Retinal pigment epithelial cell (primary cell): Measurements from ENCODE around the gene STX16.

Source experiments
- DNase-seq: peaks from one replicate; pipeline ENCODE4 v3.0.0-alpha.2; 2010; ENCODE audit warnings: low read depth
- H3K4me3 ChIP-seq: 2 replicates; pipeline ENCODE4 v1.5.1; 2011; ENCODE audit warnings: mild to moderate bottlenecking, low read length, control low read depth, moderate library complexity
- TF ChIP-seq, protein P1 (sequence below): conservative IDR thresholded peaks from 2 replicates; pipeline ENCODE4 v1.5.1; 2011; ENCODE audit warnings: low read depth, low read length, control low read depth, inconsistent platforms

The STX16 gene

GRCh38 chr20:58690396-58691135 is 39.5 kb downstream of the STX16 start:
- TF ChIP-seq, protein P1, sequence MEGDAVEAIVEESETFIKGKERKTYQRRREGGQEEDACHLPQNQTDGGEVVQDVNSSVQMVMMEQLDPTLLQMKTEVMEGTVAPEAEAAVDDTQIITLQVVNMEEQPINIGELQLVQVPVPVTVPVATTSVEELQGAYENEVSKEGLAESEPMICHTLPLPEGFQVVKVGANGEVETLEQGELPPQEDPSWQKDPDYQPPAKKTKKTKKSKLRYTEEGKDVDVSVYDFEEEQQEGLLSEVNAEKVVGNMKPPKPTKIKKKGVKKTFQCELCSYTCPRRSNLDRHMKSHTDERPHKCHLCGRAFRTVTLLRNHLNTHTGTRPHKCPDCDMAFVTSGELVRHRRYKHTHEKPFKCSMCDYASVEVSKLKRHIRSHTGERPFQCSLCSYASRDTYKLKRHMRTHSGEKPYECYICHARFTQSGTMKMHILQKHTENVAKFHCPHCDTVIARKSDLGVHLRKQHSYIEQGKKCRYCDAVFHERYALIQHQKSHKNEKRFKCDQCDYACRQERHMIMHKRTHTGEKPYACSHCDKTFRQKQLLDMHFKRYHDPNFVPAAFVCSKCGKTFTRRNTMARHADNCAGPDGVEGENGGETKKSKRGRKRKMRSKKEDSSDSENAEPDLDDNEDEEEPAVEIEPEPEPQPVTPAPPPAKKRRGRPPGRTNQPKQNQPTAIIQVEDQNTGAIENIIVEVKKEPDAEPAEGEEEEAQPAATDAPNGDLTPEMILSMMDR, result no peak
- H3K4me3 ChIP-seq, result no peak overlapping the region
- DNase-seq, result no peak

DNA sequence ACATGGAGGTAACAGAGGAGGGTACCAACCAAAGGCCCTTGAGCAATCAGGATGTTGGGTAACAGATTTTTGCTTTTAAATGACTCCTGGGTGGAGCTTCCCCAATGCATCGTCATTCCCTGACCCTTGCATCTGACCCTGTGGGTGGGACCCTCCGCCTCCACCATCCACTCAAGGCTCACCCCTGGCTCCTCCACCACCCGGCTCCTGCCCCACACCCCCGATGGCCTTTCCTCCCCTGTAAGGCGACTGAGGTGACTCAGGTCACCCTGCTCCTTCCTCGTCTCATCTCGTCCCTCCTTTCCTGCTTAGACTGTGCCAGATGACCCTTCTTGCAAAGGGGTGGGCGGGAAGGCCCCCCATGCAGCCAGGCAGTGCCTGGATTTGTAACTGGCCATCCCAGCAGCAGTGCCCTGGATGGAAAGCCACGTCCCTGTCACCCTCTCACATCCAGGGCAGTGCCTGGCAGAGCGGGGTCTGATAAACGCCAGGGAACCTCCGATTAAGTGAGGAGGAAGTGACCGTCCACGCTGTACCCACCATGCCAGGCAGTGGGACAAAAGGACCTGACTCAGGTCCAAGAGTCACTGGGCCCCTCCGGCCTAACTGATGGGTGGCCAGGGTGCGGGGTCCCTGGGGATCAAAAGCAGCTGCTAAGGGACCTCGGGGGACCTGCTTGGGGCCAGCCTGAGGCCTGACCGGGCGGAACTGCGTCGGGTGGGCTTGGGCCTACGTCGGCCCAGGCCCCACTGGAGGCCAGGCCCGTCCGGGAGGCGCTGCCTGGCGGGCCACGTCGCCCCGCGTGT is 40.9 kb downstream of the STX16 start:
- no peak for DNase-seq
- TF ChIP-seq, protein P1, result no peak
- H3K4me3 ChIP-seq, result no peak overlapping the region

DNA sequence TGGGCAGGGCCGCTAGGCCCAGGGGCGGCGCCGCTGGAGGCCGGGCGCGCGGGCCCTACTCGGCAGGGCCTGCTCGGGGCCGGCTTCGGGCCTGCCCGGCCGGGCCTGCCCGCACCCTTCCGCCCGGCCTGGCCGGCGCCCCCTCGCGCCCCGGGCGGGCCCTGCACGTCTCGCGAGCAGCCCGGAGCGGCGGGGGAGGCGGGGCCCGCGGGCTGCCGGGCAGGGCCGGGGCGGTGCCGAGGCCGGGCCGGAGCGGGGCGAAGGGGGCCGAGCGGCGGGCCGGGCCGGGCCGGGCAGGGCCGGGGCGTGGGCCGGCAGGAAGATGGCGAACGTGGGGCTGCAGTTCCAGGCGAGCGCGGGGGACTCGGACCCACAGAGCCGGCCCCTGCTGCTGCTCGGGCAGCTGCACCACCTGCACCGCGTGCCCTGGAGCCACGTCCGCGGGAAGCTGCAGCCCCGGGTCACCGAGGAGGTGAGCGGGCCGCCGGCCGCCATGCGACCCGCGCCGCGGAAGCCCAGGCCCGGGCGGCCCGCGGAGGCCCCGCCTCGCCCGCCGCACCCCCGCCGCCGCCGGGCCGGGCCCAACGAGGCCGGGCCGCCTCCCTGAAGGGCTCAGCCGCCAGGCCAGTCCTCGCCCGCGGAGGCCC is 41.6 kb downstream of the STX16 start, which contains the start of gene NPEPL1:
Gene NPEPL1 (plus strand): TSS at position 222 of the 647 bp plus-strand sequence. CDS start 101 bp downstream, at position 323.
- peak; percentile 17 for DNase-seq
- peak within 1 kb of the TSS; percentile 39 for H3K4me3 ChIP-seq
- TF ChIP-seq, protein P1, result peak; percentile 11

DNA sequence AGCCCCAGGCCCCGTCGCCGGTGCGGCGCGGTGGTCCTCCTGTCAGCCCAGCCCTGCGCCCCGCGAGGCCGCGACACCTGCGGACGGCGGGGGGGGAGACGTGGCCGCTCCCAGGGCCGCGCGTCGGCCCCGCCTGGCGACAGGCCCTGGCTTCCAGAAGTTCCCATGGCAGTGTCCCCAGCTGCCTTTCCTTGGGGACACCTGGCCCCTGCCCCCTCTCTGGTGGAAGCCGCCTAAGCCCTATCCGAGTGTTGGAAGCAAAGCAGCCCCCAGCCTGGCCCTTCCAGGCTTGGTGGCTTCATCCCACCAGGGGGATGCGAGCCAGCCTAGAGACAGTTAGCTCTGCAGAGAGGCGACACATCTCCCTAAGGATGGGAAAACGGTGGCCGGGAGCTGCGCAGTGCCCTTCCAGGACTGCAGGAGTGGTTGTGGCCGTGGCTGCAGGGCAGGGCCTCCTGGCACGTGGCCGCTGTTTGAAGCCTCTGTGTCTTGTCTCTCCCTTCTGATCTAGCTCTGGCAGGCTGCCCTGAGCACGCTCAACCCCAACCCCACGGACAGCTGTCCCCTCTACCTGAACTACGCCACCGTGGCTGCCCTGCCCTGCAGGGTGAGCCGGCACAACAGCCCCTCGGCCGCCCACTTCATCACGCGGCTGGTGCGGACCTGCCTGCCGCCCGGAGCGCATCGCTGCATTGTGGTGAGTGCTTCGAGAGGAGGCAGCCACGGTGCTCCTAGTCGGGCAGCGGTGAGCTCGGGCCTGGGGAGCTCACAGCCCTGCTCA is 42.3 kb downstream of the STX16 start:
- H3K4me3 ChIP-seq, result peak overlapping the region; percentile 33
- no peak for DNase-seq
- TF ChIP-seq, protein P1, result no peak

DNA sequence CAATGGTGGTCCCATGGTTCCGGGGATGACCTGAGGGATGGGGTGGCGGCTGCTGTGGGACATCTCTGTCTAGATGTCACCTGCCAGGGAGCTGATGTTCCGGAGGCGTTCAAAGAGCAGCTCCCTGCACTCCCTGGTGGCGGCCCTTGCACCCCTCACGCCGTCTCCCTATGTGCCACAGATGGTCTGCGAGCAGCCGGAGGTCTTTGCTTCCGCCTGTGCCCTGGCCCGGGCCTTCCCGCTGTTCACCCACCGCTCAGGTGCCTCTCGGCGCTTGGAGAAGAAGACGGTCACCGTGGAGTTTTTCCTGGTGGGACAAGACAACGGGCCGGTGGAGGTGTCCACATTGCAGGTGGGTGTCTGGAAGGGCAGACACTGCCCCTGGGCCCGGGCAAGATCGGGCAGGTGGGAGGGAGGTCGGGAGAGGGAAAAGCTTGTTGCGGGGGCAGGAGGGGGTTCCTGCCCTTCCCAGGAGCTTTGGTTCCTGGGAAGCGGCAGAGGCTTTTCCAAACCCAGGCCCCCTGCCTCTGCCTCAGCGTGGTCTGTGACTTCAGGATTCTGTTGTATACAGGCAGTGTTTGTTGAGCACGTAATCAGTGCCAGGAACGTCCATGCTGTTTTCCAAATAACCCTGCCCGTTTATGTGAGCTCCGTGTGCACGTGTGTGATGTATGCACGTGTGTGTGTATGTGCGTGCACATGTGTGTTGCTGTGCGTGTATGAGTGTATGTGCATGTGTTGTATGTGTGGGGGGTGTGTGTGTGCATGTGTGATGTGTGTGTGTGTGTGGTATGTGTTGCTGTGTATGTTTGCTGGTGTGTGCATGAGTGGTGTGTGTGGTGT is 43.4 kb downstream of the STX16 start:
- no peak overlapping the region for H3K4me3 ChIP-seq
- DNase-seq, result no peak
- TF ChIP-seq, protein P1, result no peak
